NCI-H524 treated with DMSO at 0.1 percent for 48 hours (cell line): ENCODE data around the gene SLC27A1.
"Not testable (repeated sequence)": the region's sequence is repeated elsewhere in the genome, so short reads cannot be mapped to it uniquely, and the experiment has no call there.

Source experiments
- DNase-seq: peaks from one replicate; lab custom pipeline; 2025; lab: John Stamatoyannopoulos, UW

The SLC27A1 gene

GRCh38 chr19:17486545-17487240, 16.4 kb downstream of the SLC27A1 start:
- no peak for DNase-seq

GRCh38 chr19:17487284-17488121, 17.2 kb downstream of the SLC27A1 start:
- no peak for DNase-seq

GRCh38 chr19:17488593-17489391, 18.5 kb downstream of the SLC27A1 start:
- DNase-seq = no peak

- DNase-seq = no peak
These were observed 19.2 kb downstream of the SLC27A1 start for GRCh38 chr19:17489392-17490030.

- DNase-seq = no peak
These were observed 20.1 kb downstream of the SLC27A1 start for GRCh38 chr19:17490411-17490810.

GRCh38 chr19:17491287-17491686, 21.0 kb downstream of the SLC27A1 start:
- DNase-seq = no peak

- DNase-seq = no peak
These were observed 25.4 kb downstream of the SLC27A1 start for GRCh38 chr19:17495639-17496296.

- DNase-seq = peak; percentile 34
These were observed 26.1 kb downstream of the SLC27A1 start for GRCh38 chr19:17496337-17496997.

- no peak for DNase-seq
These were observed 26.9 kb downstream of the SLC27A1 start for GRCh38 chr19:17497149-17497798.

GRCh38 chr19:17499025-17499424, 28.7 kb downstream of the SLC27A1 start:
- not testable (repeated sequence) for DNase-seq

- no peak for DNase-seq
These were observed 29.5 kb downstream of the SLC27A1 start for GRCh38 chr19:17499648-17500446.

GRCh38 chr19:17500447-17501198, 30.3 kb downstream of the SLC27A1 start:
- no peak for DNase-seq

- DNase-seq = no peak
These were observed 32.9 kb downstream of the SLC27A1 start for GRCh38 chr19:17503240-17503639.

- no peak for DNase-seq
These were observed 33.7 kb downstream of the SLC27A1 start for GRCh38 chr19:17504030-17504429.

- DNase-seq = no peak
These were observed 34.1 kb downstream of the SLC27A1 start for GRCh38 chr19:17504456-17504855.

GRCh38 chr19:17505223-17505622, 34.9 kb downstream of the SLC27A1 start:
- DNase-seq = no peak

GRCh38 chr19:17506745-17507144, 36.4 kb downstream of the SLC27A1 start:
- no peak for DNase-seq

- not testable (repeated sequence) for DNase-seq
These were observed 38.2 kb downstream of the SLC27A1 start for GRCh38 chr19:17508558-17508933.
